ENCODE data around the gene RAMP1.

RAMP1 gene

DNA sequence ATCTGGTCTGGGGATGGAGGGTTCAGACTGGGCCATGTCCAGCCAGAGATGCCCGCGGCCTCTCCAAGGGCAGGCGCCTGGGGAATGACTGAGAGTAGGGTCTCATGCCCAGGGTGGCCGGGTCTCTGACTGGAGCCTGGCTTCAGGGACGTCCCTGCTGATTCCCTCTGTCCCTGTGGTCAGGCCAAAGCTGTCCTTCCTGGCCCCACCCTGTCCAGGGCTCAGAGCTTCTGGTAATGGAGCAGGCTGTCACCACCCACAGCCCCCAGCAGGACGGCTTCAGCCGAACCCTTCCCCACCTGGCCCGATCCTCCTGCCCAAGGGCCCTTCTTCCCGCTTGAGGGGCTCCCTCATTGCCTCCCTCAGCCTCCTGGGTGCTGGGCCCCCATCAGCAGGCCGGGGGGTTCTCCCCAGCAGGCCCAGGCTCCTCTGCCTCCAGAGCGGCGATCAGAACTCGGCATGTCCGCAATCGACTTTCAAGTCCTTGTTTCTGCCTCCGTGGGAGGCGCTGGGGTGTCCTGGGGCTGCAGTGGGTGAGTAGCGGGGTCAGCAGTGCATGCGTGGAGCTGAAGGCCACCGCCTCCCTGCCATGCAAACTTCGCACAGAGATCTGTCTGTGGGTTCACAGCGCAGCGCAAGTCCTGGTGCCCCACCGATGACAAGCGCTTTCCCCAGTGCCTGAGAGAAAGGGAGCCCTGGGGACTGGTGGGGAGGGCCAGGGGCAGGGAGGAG lies 18.3 kb downstream of the RAMP1 start:
- DNase-seq, result no peak

DNA sequence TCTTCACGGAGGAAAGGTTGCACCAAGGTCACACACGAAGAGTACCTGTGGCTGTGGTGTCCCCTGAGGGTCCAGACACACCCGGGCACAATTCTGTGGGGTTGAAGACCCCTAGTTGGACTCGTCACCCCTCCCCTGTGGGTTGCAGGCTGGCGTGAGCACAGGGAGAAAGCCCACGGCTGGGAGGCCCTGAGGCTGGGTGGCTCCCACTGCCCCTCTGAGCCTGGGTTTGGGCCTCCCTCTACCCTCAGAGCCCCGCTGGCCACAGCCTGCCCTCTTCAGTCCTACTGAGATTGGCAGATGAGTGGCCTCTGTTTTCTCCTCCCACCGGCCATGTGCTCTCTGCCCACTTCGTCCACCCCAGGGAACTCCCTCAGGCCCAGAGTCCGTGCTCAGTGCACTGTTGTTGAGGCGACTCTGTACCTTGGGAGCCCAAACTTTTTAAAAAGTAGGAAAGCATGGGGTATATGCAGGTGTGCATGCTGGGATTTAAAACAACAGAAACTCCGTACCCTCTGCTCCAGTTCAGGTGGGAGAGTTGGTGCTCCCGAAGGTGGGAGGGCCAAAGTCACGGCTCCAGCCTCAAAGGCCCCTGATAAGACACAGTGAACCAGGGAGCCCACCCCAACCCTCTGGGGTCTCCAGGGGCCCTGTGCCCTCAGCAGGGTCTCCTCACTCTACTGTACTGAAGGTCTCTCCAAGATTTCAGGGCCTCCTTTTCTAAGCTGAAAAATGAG lies 19.1 kb downstream of the RAMP1 start:
- no peak for DNase-seq

DNA sequence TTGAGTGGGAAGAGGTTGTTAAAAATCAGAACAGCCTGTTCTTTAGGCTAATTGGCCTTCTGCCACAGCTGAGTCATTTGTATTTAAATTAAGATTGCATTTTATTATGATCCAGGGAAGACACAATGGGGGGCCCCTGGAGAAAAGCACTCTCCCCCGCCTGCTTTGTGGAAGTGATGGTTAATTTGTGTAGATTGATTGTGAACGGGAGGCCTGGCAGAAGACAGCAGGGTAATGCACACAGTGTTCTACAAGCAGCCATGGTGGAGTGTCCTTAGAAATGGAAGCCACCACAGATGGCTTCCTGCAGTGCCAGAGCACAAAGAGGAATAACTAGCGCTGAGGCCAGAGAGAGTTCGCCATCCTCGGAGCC lies 19.6 kb downstream of the RAMP1 start:
- DNase-seq, result no peak

DNA sequence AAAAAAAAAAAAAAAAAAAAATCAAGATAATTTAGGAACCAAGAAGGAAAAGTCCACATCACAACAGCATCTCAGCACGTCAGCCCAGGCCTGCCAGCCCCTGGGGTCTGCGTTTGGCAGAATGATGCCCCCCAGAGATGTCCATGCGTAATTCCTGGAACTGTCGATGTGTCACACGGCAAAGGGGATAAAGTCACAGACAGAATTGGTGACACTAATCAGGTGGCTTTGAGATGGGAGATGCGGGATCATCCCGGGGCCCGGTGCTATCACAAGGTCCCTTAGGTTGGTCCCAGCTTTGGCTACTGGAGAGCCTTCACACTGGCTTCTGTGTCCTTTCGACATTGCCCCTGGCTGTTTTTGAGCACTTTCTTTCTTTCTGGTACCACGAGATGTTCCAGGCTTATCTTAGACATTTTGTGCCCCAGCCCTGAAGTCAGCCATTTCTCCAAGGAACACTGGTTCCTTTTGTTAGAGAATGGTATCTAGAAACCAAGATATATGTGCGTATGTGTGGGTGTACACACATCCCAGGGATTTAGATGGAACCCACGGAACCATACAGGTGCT lies 20.7 kb downstream of the RAMP1 start:
- no peak for DNase-seq

DNA sequence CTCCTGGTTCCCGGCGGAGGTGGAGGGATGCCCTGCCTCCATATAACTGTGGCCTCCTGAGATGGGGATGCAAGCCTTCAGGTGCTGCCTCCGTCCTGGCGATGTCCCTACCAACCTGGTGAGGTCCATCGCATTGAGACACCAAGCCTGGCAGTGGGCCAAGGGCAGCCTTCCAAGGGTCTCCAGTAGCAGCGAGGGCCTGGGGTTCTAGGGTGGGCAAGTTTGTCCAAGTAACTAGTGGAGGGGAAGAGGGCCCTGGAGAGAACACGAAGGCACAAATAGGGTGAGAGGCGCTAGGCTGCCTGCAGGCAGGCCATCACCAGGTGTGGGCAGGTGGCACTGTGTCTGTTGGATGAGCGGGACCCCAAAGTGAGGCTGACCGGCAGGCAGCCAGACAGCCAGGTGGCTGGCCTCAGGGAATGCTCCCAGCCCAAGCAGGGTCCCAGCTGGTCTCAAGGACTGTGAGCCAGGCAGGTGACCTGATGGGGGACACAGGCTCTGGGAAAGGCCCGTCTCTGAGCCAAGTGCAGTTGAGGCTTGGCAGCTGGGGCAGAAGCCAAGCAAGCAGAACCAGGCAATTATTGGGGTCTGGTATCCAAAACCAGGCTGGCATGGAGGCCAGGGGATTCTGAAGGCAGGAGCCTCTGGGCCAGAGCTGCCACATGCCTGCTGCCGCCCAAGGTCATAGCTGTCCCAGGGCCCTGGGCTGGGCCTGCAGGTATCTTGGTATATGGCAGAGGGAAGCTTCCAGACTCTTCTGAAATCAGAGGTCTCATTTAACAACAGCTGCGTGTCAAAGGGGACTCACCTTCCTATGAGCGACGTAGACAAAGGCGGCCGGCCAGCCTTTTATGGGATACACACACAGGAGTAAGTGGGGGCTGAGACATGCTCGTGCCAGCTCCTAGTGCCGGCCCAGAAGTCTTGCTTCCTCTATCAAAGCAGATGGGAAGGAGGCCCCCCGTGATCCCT lies 23.4 kb downstream of the RAMP1 start:
- no peak for DNase-seq

- DNase-seq, result no peak
These were observed 24.6 kb downstream of the RAMP1 start for GRCh38 chr2:237883951-237884446.

GRCh38 chr2:237884681-237885080 lies 25.3 kb downstream of the RAMP1 start:
- no peak for DNase-seq

- no peak for DNase-seq
These were observed 25.9 kb downstream of the RAMP1 start for GRCh38 chr2:237885111-237885930.

DNA sequence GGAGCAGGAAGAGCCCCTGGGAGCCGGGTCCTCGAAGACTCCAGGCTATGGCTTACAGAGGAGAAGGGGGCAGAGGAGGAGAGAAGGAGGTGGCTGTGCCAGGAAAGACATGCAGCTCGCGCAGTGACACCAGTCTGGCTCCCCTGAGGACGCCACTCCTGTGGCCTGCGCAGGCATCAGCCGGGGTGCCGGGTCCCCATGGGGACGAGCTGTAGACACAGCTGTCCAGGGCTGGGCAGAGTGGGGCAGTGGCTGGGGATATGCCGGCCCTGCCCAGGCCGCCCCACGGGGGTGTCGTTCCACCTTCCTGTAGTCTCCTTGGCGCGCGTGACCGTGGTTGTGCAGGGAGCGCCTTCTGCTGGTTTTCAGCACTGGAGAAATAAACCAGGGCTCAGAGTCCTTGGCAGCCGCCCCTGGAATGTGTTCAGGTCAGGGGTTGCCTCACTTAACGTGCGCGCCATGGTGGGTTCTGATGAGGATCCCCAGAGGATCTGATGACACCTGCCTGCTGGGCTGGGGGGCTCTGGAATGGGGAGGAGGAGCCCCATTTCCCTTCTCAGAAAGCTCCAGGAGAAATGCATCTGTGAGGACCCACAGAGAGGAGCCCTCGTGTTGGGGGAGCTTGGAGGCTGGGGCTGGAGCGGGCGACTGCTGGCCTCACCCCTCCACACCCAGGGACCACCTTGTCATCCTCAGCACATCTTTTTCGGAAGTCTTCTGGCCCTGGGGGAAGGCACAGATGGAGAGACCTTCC lies 26.7 kb downstream of the RAMP1 start:
- no peak for DNase-seq

GRCh38 chr2:237886685-237887481 lies 27.5 kb downstream of the RAMP1 start:
- DNase-seq, result no peak

GRCh38 chr2:237888389-237888788 lies 29.0 kb downstream of the RAMP1 start:
- no peak for DNase-seq

DNA sequence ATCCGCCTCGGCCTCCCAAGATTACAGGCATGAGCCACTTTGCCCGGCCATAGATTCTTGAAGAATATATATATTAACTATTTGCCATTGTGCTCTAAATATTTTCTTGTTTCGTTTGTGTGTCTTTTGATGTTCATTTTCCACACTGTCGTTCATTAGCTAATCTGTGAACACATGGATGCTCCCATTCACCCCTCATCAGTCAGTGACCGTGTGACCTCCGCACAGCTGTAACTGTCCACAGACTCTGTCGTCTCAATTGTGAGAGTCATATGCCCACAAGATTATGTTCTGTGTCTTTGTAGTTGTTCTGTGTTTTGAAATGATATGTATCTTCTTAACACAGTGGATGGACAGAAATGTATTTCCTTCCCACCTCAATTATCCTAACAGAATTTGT lies 29.6 kb downstream of the RAMP1 start:
- DNase-seq, result no peak

DNA sequence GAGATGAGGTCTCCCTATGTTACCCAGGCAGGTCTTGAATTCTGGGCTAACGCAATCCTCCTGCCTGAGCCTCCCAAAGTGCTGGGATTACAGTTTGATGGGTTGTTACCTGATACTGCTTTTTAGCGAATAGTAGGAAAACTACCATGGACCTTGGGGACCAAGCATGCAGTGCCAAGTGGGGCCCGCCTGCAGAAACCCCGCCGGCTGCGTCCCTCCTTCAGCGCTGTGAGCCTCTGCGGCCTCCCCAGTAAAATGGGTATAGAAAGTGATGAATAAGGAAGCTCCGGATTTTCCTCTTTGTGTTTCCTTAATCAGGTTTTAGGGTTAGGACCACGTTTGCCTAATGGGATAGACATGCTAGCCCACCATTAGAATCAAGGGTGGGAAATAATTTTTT lies 30.4 kb downstream of the RAMP1 start:
- DNase-seq, result no peak

- DNase-seq, result no peak
These were observed 33.1 kb downstream of the RAMP1 start for GRCh38 chr2:237892478-237892877.

DNA sequence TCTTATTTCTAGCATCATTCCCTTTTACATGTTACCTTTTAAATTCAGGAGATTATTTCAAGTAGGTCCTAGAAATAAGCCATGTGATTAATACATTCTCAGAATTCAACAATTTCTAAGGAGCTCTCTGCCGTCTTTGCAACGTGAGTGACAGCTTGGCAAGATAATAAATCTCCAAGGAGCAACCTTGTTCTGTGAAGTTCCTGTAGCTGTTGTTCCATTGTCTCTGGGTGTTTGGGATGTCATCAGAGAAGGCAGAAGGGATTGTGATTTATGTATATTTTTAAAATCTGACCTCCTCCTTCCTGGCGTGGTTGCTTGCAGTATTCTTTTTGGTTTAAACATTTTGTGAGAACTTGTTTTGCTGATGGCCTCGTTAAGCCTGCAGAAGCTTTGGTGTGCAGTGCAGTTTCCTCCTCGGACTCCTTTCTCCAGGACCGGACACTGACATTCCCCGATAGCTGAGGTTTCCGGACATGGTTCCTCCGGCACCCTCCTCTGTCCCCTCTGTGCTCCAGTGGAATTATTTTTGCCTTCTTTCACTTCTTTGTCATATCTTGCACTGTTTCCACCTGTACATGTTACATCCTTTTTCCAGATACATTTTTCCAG lies 33.7 kb downstream of the RAMP1 start:
- no peak for DNase-seq

- DNase-seq, result no peak
These were observed 35.1 kb downstream of the RAMP1 start for GRCh38 chr2:237894396-237894979.

DNA sequence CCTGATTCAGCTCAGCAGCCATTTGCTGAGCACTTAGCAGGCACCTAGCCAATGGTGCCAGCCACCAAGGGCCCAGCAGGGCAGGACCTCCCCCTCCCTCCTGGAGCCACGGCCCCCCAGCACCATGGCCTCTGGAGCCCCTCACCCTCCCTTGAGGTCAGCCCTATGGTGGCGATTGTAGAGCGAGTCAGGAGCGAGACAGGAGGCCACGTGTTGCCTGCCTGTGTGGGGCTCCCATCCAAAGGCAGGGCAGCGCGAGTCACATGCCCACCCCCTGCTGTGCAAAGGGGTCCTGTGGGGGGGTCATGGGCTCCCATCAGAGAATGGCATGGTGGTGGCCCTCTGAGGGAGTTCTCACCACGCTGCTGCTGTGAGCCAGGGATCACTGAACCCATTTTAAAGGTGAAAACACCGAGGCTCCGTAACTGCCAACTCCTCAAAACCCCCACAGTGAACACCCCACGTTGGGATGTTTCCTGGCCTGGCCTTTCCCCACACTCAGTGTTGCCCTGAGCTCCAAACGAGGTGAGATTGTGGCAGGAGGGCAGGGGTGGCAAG lies 35.6 kb downstream of the RAMP1 start:
- DNase-seq, result no peak

DNA sequence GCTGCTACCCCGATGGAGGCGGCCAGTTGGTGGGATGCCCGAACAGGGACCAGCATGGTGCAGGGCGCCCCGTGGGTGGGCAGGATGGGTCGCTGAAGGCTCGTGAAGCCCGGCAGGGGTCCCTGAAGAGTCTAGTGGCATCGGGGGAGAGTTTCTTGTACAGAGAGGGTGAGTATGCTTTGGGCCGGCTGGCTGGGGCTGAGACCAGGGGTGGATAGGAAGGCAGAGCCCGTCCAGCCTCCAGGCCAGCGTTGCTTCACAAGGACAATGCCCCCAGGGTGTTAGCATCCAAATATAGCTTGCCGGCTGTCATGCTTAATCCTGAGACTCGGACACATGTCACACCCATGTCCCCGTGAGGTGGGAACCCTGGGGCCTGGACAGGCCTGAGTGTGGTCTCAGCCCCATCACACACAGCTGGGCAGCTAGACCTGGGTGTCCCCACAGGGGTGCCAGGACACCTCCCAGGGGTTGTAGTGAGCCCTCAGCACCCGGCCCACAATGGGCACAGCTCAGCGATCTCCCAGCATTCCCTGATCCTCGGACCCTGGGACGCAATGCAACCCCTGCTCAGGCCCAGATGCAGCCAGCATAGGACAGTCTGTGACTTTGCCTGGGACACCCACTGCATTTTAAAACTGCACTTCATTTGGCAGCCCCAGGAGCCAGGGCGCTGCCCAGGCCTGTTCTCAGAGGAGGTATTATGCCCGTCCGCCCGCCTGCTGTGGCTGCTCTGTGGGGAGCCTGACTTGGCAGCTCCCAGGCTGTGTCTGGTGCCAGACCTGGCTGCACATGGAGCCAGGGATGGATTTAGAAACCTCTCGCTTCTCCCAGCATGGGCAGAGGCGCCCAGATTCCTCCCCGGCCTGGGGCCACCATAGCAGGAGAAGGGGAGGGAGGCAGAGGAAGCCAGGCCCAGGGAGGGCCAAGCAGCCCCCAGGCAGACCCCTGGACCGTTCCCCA lies 36.4 kb downstream of the RAMP1 start:
- no peak for DNase-seq

Measured in T-helper 9 cell (primary cell).